ENCODE results near the gene GRN.

- no peak for TF ChIP-seq REST (IDR thresholded peaks at IDR 0.05; ENCODE audit: insufficient replicate concordance, low read depth)
- TF ChIP-seq GABPA (IDR thresholded peaks at IDR 0.05; ENCODE audit: low read depth) = no peak
- TF ChIP-seq CTCF (IDR thresholded peaks at IDR 0.05; ENCODE audit: insufficient read depth, low read length) = no peak
- no peak for TF ChIP-seq POLR2AphosphoS5 (IDR thresholded peaks at IDR 0.05; ENCODE audit: low read depth)
Observed at GRCh38 chr17:44324092-44324570, 21.0 kb upstream of the GRN start.

Measured in HL-60 (cell line).